Cortex of kidney (tissue), 1 donor: ENCODE measurements around the gene GNAI1.

Source experiments
- DNase-seq: peaks from one replicate; lab custom pipeline; 2025; lab: John Stamatoyannopoulos, UW

The GNAI1 gene

DNA sequence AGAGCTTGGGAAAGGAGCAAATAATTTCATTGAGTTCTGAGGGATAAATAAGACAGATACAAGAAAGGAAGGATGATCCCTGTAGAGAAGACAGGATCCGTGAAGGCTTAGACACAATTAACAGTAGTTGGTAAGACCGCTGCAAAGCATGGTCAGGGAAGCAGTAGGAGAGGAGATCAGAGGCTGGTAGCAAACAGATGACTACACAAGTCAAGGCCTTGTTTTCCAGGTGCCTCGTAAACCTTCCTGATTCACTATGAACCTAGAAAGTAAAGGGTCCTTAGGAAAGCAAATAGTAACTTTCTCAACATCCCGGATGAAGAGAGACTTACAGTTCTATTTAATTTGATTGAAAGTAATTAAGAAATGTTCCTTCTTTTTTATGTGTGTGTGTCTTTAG is 118.6 kb downstream of the GNAI1 start:
- DNase-seq, result no peak

GRCh38 chr7:80253653-80254052 is 119.0 kb downstream of the GNAI1 start:
- no peak for DNase-seq

DNA sequence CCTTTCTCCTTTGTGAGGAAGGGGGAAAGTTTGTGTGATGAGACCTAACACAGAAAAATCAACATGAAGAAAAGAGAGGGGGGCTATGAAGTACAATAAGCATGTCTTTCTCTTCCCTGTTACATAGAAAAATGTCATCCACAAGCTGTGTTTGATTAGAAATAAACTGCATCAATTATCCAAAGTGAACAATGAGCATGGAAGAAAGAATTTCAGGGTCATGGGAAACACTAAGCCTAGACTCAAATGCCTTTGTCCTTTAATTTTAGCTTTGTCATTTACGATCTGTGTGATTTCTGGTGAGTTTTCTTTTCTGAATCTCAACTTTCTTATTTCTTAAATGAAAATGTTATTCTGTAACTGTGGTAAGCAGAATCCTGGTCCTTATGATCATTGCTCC is 121.0 kb downstream of the GNAI1 start:
- DNase-seq, result no peak

DNA sequence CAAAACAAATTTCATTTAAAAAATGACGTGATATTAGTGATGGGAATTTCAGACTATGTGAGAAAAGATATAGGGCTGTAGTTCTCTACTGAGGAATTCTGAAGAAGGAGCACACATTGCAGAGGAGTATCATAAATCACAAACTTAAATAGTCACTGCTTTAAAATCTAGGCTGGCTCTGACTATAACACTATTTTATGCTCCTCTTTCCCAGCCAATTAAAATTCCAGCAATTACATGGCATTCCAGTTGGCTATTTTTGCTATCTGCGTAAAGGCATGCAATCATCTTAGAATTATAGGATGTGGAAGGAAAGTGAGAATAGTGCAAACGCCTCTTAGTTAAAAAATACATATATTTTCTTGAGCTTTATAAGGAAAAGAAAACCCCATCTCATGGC is 123.1 kb downstream of the GNAI1 start:
- DNase-seq, result no peak

DNA sequence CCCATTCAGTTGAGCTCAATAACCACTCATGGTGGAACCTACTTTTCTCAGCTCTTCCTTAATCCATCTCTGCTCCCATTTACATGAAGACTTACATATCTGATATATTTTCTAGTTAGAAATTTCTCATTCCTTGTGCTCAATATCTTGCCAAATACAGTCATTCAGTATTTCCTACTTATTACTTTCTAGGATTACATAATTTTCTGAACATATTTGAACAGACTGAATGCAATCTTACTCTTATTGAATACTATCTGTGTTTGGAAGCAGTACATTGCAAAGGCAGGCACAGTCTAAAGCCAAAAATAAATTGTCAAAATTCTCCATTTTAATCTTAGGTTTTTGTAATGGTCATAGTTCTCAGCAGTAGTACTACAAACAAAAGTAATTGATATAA is 126.0 kb downstream of the GNAI1 start:
- no peak for DNase-seq

- no peak for DNase-seq
These were observed 128.7 kb downstream of the GNAI1 start for GRCh38 chr7:80263333-80263732.

DNA sequence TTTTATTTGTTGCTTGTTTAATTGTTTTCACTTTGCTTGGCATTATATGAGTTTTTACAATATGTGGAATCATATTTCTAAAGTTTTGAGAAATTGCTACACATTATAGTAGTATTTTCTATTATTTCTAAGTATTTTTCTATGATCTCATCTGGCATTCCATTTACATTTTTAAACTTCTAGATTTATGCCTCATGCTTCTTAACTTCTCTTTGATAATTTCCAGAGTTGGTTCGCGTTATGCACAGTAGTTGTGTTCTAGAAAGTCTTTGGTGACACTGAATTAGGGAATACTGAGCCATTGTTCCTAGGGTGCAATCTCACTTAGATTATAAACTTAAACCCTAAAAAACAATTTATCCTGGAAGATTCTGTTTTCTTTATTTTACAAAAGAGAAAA is 129.2 kb downstream of the GNAI1 start:
- DNase-seq, result no peak

DNA sequence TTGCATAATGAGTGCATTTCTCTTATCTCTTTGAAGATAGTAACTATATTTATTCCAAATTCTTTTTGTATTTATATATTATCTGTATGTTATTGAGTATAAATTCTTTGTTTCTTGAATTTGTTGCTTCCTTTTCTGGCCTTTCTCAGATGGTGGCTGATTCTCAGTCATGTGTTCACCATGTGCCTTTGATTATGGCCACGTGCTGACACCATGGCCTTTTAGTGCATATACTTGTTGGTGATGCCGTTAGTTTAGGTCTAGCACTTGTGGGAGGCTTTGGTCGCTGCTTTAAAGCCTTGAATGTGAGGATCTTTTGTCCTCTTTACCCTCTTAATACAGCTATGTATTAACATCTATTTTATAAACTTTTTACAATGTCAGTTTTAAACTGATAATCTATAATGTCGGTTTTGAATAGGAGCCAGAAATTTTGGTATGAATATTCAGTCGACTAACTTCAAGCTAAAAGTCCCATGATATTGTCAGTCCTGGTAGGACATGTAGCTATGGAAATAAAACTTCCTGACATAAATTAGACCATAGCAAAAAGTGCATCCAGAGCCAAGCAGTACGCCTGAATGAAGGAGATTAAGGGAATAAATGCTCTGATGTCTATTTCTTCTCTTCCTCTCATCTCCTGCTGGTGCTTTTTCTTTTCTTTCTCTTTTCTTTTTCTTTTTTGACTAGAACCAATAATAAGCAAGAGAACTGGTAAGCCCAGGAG is 130.3 kb downstream of the GNAI1 start:
- DNase-seq, result no peak

- DNase-seq, result no peak
These were observed 138.1 kb downstream of the GNAI1 start for GRCh38 chr7:80272560-80273239.

- DNase-seq, result no peak
These were observed 138.7 kb downstream of the GNAI1 start for GRCh38 chr7:80273327-80273726.

- no peak for DNase-seq
These were observed 140.6 kb downstream of the GNAI1 start for GRCh38 chr7:80275192-80275605.
